Measurements from ENCODE around the gene SLC35F3. TPM values are rescaled to one million over a fixed set of nuclear protein-coding genes. Genes with fewer than 3 reads are reported as not detected.
"Not testable (repeated sequence)": the region's sequence is repeated elsewhere in the genome, so short reads cannot be mapped to it uniquely, and the experiment has no call there.

SLC35F3 gene
- polyA plus RNA-seq, 1 donor: 0.55 TPM

- no CpG with 5 or more reads among the region's 9 CpGs for WGBS (ENCODE audit: insufficient coverage, low lambda C conversion rate)
- no peaks in the 10 kb centered on the region for H3K4me1 ChIP-seq (ENCODE audit: control insufficient read depth, insufficient read depth, low read length)
- no peak for DNase-seq
- no peaks in the 10 kb centered on the region for H3K9me3 ChIP-seq (ENCODE audit: control insufficient read depth, low read depth, low read length)
- H3K4me3 ChIP-seq (ENCODE audit: low read length): no peak overlapping the region
- H3K27me3 ChIP-seq (ENCODE audit: control insufficient read depth, insufficient read depth, low read length): peaks cover 3% of the 10 kb centered on the region
- H3K36me3 ChIP-seq (ENCODE audit: control insufficient read depth, insufficient read depth, low read length): no peaks in the 10 kb centered on the region
- H3K27ac ChIP-seq (ENCODE audit: low read length): no peak overlapping the region
Observed at GRCh38 chr1:234239936-234240335, 335.5 kb downstream of the SLC35F3 start.

GRCh38 chr1:234240680-234241079 lies 336.2 kb downstream of the SLC35F3 start:
- DNase-seq: no peak
- no peaks in the 10 kb centered on the region for H3K36me3 ChIP-seq (ENCODE audit: control insufficient read depth, insufficient read depth, low read length)
- H3K4me3 ChIP-seq (ENCODE audit: low read length): no peak overlapping the region
- no peak overlapping the region for H3K27ac ChIP-seq (ENCODE audit: low read length)
- H3K9me3 ChIP-seq (ENCODE audit: control insufficient read depth, low read depth, low read length): no peaks in the 10 kb centered on the region
- peaks cover 2% of the 10 kb centered on the region for H3K27me3 ChIP-seq (ENCODE audit: control insufficient read depth, insufficient read depth, low read length)
- H3K4me1 ChIP-seq (ENCODE audit: control insufficient read depth, insufficient read depth, low read length): no peaks in the 10 kb centered on the region

DNA sequence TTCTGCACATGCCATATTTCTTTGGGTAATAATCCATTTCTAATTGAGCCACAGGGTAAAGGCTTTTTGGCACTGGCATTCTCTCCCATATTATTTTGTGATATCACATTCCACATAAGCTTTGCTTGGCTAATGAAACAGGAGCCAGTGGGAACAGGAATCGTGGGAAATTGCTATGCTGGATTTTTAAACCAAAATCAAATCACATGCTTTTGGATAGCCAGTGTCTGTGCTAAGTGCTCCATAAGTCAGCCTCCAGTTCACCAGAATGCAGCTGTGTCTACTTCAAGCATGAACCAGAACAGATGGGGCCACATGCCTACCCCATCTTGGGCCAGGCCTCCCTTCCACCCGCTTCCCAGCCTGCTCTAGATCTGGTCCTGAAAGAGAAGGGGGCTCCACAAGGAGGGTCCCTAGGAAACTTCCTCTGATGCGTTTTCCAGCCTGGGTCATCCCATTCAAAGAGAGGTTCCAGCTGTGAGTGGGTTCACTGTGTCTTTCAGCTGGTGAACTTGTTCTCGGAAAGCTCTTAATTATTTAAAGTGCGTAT lies 337.5 kb downstream of the SLC35F3 start:
- no peaks in the 10 kb centered on the region for H3K9me3 ChIP-seq (ENCODE audit: control insufficient read depth, low read depth, low read length)
- 100% methylated on average over 1 of the region's 5 CpGs for WGBS (ENCODE audit: insufficient coverage, low lambda C conversion rate)

DNA sequence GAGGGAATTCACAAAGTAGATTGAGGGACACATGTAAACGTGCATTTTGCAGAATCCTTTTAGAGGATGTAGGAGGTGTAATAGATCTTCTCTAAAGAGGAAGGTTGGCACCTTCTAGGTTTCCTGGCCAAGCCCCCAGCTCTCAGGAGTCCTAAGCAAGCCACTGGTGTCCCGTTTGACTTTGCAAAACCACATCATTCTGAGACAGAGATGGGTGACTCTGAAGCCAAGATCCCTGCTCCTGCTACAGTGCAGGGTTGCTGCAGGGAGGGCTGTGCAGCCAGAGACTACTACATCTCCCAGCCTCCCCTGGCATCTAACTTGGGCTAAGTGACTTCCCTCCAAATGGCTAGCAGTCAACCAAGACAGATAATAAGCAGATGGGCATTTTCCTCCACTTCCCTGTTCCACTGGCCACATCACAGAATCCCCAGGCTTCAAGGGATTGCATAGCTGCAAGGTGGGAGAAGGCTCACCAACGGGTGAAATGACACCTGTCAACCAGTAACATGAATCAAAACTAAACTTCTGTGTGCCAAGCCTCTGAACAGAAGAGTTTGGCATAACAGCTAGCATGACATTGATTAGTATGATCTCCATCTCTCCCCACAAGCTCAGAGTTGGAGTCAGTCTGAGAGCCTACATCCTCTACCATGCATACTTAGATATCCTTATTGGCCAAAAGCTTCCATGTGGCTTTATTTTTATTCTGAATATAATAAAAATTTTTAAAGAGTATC lies 339.2 kb downstream of the SLC35F3 start:
- Histone ChIP-seq H3K27ac (ENCODE audit: low read length) (no peak overlapping the region), H3K4me1 (ENCODE audit: control insufficient read depth, insufficient read depth, low read length) (no peaks in the 10 kb centered on the region), H3K4me3 (ENCODE audit: low read length) (no peak overlapping the region), H3K27me3 (ENCODE audit: control insufficient read depth, insufficient read depth, low read length) (no peaks in the 10 kb centered on the region), H3K36me3 (ENCODE audit: control insufficient read depth, insufficient read depth, low read length) (no peaks in the 10 kb centered on the region), H3K9me3 (ENCODE audit: control insufficient read depth, low read depth, low read length) (no peaks in the 10 kb centered on the region)
- WGBS (ENCODE audit: insufficient coverage, low lambda C conversion rate): no CpG with 5 or more reads among the region's 3 CpGs
- no peak for DNase-seq

More for the DNA sequence above, 337.5 kb downstream of the SLC35F3 start:
- H3K27ac ChIP-seq (ENCODE audit: low read length): no peak overlapping the region
- no peaks in the 10 kb centered on the region for H3K4me1 ChIP-seq (ENCODE audit: control insufficient read depth, insufficient read depth, low read length)
- no peaks in the 10 kb centered on the region for H3K36me3 ChIP-seq (ENCODE audit: control insufficient read depth, insufficient read depth, low read length)
- no peak for DNase-seq
- no peaks in the 10 kb centered on the region for H3K27me3 ChIP-seq (ENCODE audit: control insufficient read depth, insufficient read depth, low read length)
- H3K4me3 ChIP-seq (ENCODE audit: low read length): no peak overlapping the region

- no peaks in the 10 kb centered on the region for H3K36me3 ChIP-seq (ENCODE audit: control insufficient read depth, insufficient read depth, low read length)
- no peak overlapping the region for H3K4me3 ChIP-seq (ENCODE audit: low read length)
- H3K27ac ChIP-seq (ENCODE audit: low read length): no peak overlapping the region
- DNase-seq: no peak
- H3K27me3 ChIP-seq (ENCODE audit: control insufficient read depth, insufficient read depth, low read length): no peaks in the 10 kb centered on the region
- H3K9me3 ChIP-seq (ENCODE audit: control insufficient read depth, low read depth, low read length): no peaks in the 10 kb centered on the region
- H3K4me1 ChIP-seq (ENCODE audit: control insufficient read depth, insufficient read depth, low read length): no peaks in the 10 kb centered on the region
Observed at GRCh38 chr1:234244482-234244881, 340.0 kb downstream of the SLC35F3 start.

DNA sequence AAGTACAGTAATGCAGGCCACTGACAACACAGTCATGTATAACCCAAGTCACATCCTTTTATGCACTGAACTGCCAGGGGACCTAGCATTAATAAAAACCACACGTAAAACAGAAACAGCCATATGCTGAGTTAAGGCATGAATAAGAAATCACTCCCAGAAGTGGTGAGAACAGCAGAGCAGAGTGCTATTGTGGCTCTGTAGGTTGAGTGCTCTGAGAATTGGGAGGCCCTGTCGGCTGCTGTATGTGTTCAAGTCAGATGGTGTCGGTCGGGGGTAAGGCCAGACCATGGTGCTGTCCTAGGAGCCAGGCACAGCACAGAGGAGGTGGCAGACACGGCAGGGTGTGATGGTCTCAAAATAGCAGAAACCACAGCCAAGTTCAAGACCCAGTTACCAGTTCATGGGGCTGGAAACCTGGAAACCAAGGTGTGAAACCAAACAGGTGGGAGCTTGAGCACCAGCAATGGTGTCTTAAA lies 342.2 kb downstream of the SLC35F3 start:
- Histone ChIP-seq H3K4me3 (ENCODE audit: low read length) (no peak overlapping the region), H3K27me3 (ENCODE audit: control insufficient read depth, insufficient read depth, low read length) (no peaks in the 10 kb centered on the region), H3K36me3 (ENCODE audit: control insufficient read depth, insufficient read depth, low read length) (no peaks in the 10 kb centered on the region), H3K9me3 (ENCODE audit: control insufficient read depth, low read depth, low read length) (no peaks in the 10 kb centered on the region), H3K27ac (ENCODE audit: low read length) (no peak overlapping the region), H3K4me1 (ENCODE audit: control insufficient read depth, insufficient read depth, low read length) (no peaks in the 10 kb centered on the region)
- DNase-seq: no peak
- 100% methylated on average over 1 of the region's 5 CpGs for WGBS (ENCODE audit: insufficient coverage, low lambda C conversion rate)

DNA sequence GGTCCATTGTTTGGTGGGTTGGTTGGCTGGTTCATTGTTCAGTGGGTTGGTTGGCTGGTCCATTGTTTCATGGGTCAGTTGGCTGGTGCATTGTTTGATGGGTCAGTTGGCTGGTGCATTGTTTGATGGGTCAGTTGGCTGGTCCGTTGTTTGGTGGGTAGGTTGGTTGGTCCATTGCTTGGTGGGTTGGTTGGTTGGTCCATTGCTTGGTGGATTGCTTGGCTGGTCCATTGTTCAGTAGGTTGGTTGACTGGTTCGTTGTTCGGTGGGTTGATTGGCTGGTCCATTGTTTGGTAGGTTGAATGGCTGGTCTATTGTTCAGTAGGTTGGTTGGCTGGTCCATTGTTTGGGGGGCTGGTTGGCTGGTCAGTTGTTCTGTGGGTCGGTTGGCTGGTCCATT lies 343.3 kb downstream of the SLC35F3 start:
- not testable (repeated sequence) for H3K36me3 ChIP-seq (ENCODE audit: control insufficient read depth, insufficient read depth, low read length); H3K4me1 ChIP-seq (ENCODE audit: control insufficient read depth, insufficient read depth, low read length); H3K27ac ChIP-seq (ENCODE audit: low read length); DNase-seq; H3K27me3 ChIP-seq (ENCODE audit: control insufficient read depth, insufficient read depth, low read length); H3K9me3 ChIP-seq (ENCODE audit: control insufficient read depth, low read depth, low read length); H3K4me3 ChIP-seq (ENCODE audit: low read length)
- no CpG with 5 or more reads among the region's 4 CpGs for WGBS (ENCODE audit: insufficient coverage, low lambda C conversion rate)

DNA sequence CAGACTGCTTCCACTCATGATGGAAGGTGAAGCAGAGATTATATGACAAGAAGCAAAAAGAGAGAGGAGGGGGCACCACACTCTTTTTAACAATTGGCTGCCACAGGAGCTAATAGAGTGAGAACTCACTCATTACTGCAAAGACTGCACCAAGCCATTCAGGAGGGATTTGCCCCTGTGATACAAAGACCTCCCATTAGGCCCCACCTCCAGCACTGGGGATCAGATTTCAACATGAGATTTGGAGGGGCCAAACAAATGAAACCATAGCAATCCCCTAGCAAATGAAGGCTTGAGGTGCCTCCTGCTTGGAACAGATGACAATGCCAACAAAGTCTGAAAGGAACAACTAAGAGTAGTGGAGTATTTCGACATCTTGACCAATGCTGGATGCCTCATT lies 346.3 kb downstream of the SLC35F3 start:
- WGBS (ENCODE audit: insufficient coverage, low lambda C conversion rate): no CpG with 5 or more reads among the region's 1 CpG
- no peaks in the 10 kb centered on the region for H3K36me3 ChIP-seq (ENCODE audit: control insufficient read depth, insufficient read depth, low read length)

GRCh38 chr1:234253732-234254131 lies 349.3 kb downstream of the SLC35F3 start:
- no peaks in the 10 kb centered on the region for H3K4me1 ChIP-seq (ENCODE audit: control insufficient read depth, insufficient read depth, low read length)
- no peaks in the 10 kb centered on the region for H3K9me3 ChIP-seq (ENCODE audit: control insufficient read depth, low read depth, low read length)
- no peak overlapping the region for H3K4me3 ChIP-seq (ENCODE audit: low read length)
- no peak overlapping the region for H3K27ac ChIP-seq (ENCODE audit: low read length)
- 100% methylated on average over 1 of the region's 1 CpG for WGBS (ENCODE audit: insufficient coverage, low lambda C conversion rate)
- DNase-seq: no peak
- H3K36me3 ChIP-seq (ENCODE audit: control insufficient read depth, insufficient read depth, low read length): no peaks in the 10 kb centered on the region
- no peaks in the 10 kb centered on the region for H3K27me3 ChIP-seq (ENCODE audit: control insufficient read depth, insufficient read depth, low read length)

More for the DNA sequence above, 346.3 kb downstream of the SLC35F3 start:
- DNase-seq: no peak
- H3K27me3 ChIP-seq (ENCODE audit: control insufficient read depth, insufficient read depth, low read length): no peaks in the 10 kb centered on the region
- no peaks in the 10 kb centered on the region for H3K9me3 ChIP-seq (ENCODE audit: control insufficient read depth, low read depth, low read length)
- H3K27ac ChIP-seq (ENCODE audit: low read length): no peak overlapping the region
- no peaks in the 10 kb centered on the region for H3K4me1 ChIP-seq (ENCODE audit: control insufficient read depth, insufficient read depth, low read length)
- H3K4me3 ChIP-seq (ENCODE audit: low read length): no peak overlapping the region

DNA sequence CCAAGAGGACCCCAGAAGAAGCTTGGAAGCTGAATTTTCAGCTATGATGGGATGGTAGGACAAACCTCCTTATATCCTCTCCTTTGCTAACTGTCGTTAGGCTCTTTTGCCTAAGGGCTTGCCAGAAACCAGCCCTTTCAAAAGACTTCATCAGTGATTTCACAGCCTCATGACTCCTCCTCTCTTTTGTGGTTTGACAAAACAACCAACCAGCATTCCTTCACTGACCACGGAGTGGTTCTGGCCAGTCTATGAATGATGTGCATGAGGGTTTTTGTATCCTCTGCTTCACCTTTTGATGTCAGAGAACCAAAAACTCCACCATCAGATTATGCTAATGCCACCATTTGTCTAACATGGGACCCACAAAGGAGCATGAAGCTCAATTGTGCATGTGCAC lies 351.9 kb downstream of the SLC35F3 start:
- Histone ChIP-seq H3K27me3 (ENCODE audit: control insufficient read depth, insufficient read depth, low read length) (peaks cover 2% of the 10 kb centered on the region), H3K9me3 (ENCODE audit: control insufficient read depth, low read depth, low read length) (no peaks in the 10 kb centered on the region), H3K4me1 (ENCODE audit: control insufficient read depth, insufficient read depth, low read length) (no peaks in the 10 kb centered on the region), H3K4me3 (ENCODE audit: low read length) (no peak overlapping the region), H3K36me3 (ENCODE audit: control insufficient read depth, insufficient read depth, low read length) (no peaks in the 10 kb centered on the region), H3K27ac (ENCODE audit: low read length) (no peak overlapping the region)
- DNase-seq: no peak
- no CpG with 5 or more reads among the region's 2 CpGs for WGBS (ENCODE audit: insufficient coverage, low lambda C conversion rate)

GRCh38 chr1:234258071-234258470 lies 353.6 kb downstream of the SLC35F3 start:
- no peak overlapping the region for H3K27ac ChIP-seq (ENCODE audit: low read length)
- H3K9me3 ChIP-seq (ENCODE audit: control insufficient read depth, low read depth, low read length): no peaks in the 10 kb centered on the region
- no peak overlapping the region for H3K4me3 ChIP-seq (ENCODE audit: low read length)
- no CpG with 5 or more reads among the region's 3 CpGs for WGBS (ENCODE audit: insufficient coverage, low lambda C conversion rate)
- DNase-seq: no peak
- H3K27me3 ChIP-seq (ENCODE audit: control insufficient read depth, insufficient read depth, low read length): peaks cover 2% of the 10 kb centered on the region
- no peaks in the 10 kb centered on the region for H3K36me3 ChIP-seq (ENCODE audit: control insufficient read depth, insufficient read depth, low read length)
- H3K4me1 ChIP-seq (ENCODE audit: control insufficient read depth, insufficient read depth, low read length): no peaks in the 10 kb centered on the region

All from large intestine (tissue), 3 donors.